ENCODE measurements around the gene GRK5. TPM values are rescaled to one million over a fixed set of nuclear protein-coding genes. Genes with fewer than 3 reads are reported as not detected.

GRK5 gene
- total RNA-seq, 1 donor = 20.5 TPM

- no peak for TF ChIP-seq CTCF (IDR thresholded peaks at IDR 0.05; ENCODE audit: insufficient read depth, low read length)
- no peak overlapping the region for H3K4me3 ChIP-seq (ENCODE audit: low read depth, low read length)
- DNase-seq (ENCODE audit: low read depth) = no peak
Observed at GRCh38 chr10:119448628-119449584, 241.5 kb downstream of the GRK5 start.

- no peak overlapping the region for H3K4me3 ChIP-seq (ENCODE audit: low read depth, low read length)
- peak; percentile 96 for DNase-seq (ENCODE audit: low read depth)
- no peak for TF ChIP-seq CTCF (IDR thresholded peaks at IDR 0.05; ENCODE audit: insufficient read depth, low read length)
Observed at GRCh38 chr10:119449760-119450461, 242.5 kb downstream of the GRK5 start.

- peak; percentile 33 for DNase-seq (ENCODE audit: low read depth)
- TF ChIP-seq CTCF (IDR thresholded peaks at IDR 0.05; ENCODE audit: insufficient read depth, low read length) = no peak
- H3K4me3 ChIP-seq (ENCODE audit: low read depth, low read length) = no peak overlapping the region
Observed at GRCh38 chr10:119450606-119451299, 243.4 kb downstream of the GRK5 start.

GRCh38 chr10:119451300-119451896, 244.0 kb downstream of the GRK5 start:
- no peak for DNase-seq (ENCODE audit: low read depth)
- TF ChIP-seq CTCF (IDR thresholded peaks at IDR 0.05; ENCODE audit: insufficient read depth, low read length) = no peak

GRCh38 chr10:119452396-119452795, 245.0 kb downstream of the GRK5 start:
- no peak for DNase-seq (ENCODE audit: low read depth)
- TF ChIP-seq CTCF (IDR thresholded peaks at IDR 0.05; ENCODE audit: insufficient read depth, low read length) = no peak
- H3K4me3 ChIP-seq (ENCODE audit: low read depth, low read length) = no peak overlapping the region

More at GRCh38 chr10:119451300-119451896, 244.0 kb downstream of the GRK5 start:
- H3K4me3 ChIP-seq (ENCODE audit: low read depth, low read length) = no peak overlapping the region

- no peak for TF ChIP-seq CTCF (IDR thresholded peaks at IDR 0.05; ENCODE audit: insufficient read depth, low read length)
- H3K4me3 ChIP-seq (ENCODE audit: low read depth, low read length) = no peak overlapping the region
- DNase-seq (ENCODE audit: low read depth) = no peak
Observed at GRCh38 chr10:119453313-119453712, 245.9 kb downstream of the GRK5 start.

All from fibroblast of the aortic adventitia (primary cell).